ENCODE measurements around the gene PRC1. TPM values are rescaled to one million over a fixed set of nuclear protein-coding genes. Genes with fewer than 3 reads are reported as not detected.
A peak's percentile ranks its signal among the peaks of the same experiment; 100 is the strongest.

The PRC1 gene, protein sequence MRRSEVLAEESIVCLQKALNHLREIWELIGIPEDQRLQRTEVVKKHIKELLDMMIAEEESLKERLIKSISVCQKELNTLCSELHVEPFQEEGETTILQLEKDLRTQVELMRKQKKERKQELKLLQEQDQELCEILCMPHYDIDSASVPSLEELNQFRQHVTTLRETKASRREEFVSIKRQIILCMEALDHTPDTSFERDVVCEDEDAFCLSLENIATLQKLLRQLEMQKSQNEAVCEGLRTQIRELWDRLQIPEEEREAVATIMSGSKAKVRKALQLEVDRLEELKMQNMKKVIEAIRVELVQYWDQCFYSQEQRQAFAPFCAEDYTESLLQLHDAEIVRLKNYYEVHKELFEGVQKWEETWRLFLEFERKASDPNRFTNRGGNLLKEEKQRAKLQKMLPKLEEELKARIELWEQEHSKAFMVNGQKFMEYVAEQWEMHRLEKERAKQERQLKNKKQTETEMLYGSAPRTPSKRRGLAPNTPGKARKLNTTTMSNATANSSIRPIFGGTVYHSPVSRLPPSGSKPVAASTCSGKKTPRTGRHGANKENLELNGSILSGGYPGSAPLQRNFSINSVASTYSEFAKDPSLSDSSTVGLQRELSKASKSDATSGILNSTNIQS
- total RNA-seq: 100 to 1,000 TPM; 179 to 196 TPM

DNA sequence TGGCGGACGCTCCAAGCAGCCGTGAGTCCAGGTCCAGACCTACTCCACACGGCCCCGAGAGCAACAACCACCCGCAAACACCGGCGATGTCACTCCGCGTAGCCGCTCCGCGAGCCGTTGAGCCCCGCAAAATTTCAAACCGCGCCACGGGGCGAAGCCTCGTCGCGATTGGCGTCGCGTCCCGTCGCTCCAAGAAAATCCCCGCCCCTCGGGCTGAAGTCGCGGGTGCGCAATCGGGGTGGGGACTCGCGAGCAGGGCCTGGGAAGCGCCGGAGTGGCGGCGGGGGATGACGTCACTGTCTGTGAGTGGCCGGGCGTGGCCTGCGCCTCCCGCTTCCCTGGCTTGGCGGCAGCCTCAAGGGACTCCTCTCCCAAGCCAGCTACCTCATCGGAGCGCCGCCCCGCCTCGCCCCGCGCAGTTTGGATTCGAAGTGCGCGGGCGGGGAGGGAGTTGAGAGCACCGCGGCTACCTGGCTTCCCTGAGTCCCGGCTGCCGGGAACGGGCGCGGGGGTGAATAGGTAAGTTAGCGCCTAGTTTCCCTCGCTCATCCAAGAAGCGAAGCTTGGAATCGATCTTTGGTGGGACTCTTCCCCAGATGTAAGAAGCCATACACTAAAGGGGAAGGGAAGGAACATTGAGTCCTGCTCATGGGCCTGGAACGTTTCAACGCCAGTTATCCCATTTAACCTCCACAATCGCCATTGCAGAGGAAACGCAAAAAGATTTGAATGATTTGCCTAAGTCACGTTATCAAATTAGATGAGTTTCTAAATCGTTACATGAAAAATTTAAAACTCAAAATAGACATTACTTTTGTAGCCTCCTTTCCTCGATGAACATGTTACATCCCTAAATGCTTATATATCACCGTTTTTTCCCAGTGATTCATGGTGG lies at the start of gene PRC1:
Gene PRC1 (minus strand): TSS at position 119 of the 895 bp plus-strand sequence. CDS start 118 bp downstream, at position 1.
- peaks cover 44% of the 10 kb centered on the region for H3K4me1 Mint-ChIP-seq
- peak; percentile 98 for DNase-seq
- H3K9me3 Mint-ChIP-seq: no peaks in the 10 kb centered on the region
- no peaks in the 10 kb centered on the region for H3K27me3 Mint-ChIP-seq
- CTCF ChIA-PET: interaction anchor here (0.8 to 1.2 kb wide), 2 partner anchors 11 to 59 kb away, joined by 3 to 5 read pairs; partner anchors contain the start of gene UNC45A
- H3K27ac Mint-ChIP-seq: peak within 1 kb of the TSS; percentile 100
- peaks cover 42% of the 10 kb centered on the region for H3K36me3 Mint-ChIP-seq (ENCODE audit: low read depth)
- POLR2A ChIA-PET: interaction anchor here (0.7 kb wide), 1 partner anchor 12 kb away, joined by 4 read pairs; no protein-coding TSS in a partner anchor
- peak within 1 kb of the TSS; percentile 100 for H3K4me3 Mint-ChIP-seq

GRCh38 chr15:91043202-91043874 lies 49.0 kb upstream of the PRC1 start:
- Mint-ChIP-seq H3K4me1 (peaks cover 17% of the 10 kb centered on the region), H3K4me3 (no peak overlapping the region), H3K27ac (no peak overlapping the region), H3K9me3 (peaks cover 2% of the 10 kb centered on the region), H3K36me3 (ENCODE audit: low read depth) (no peaks in the 10 kb centered on the region), H3K27me3 (peaks cover 3% of the 10 kb centered on the region)
- CTCF ChIA-PET: interaction anchor here (2.2 kb wide), 1 partner anchor 10 kb away, joined by 11 read pairs; no protein-coding TSS in a partner anchor
- POLR2A ChIA-PET: no interaction called here
- DNase-seq: no peak

GRCh38 chr15:91040856-91041255 lies 46.5 kb upstream of the PRC1 start:
- POLR2A ChIA-PET: no interaction called here
- Mint-ChIP-seq H3K27ac (no peak overlapping the region), H3K9me3 (peaks cover 2% of the 10 kb centered on the region), H3K27me3 (peaks cover 10% of the 10 kb centered on the region), H3K4me1 (peaks cover 2% of the 10 kb centered on the region), H3K4me3 (no peak overlapping the region), H3K36me3 (ENCODE audit: low read depth) (no peaks in the 10 kb centered on the region)
- no peak for DNase-seq
- CTCF ChIA-PET: interaction anchor here (1.1 to 1.5 kb wide), 2 partner anchors 12 to 239 kb away, joined by 3 read pairs; no protein-coding TSS in a partner anchor

DNA sequence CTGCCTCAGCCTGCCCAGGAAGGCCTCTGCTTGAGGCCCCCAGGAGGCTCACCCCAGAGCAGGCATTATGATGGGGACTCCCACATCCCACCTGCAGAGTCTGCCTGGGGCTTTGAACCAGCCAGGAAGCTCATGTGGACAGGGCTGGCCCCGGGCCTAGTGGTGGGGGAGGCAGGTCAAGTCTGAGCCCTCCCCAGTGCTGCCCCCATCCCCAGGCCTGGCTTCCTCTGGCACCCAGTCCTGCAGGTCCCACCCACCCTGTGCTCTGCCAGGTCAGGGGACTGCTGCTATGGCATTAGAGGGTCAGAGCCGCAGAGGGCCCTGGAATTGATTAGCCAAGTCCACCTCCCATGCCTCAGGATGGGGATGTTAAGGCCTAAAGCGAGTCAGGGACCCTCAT lies 45.7 kb upstream of the PRC1 start:
- Mint-ChIP-seq H3K27me3 (peaks cover 11% of the 10 kb centered on the region), H3K36me3 (ENCODE audit: low read depth) (no peaks in the 10 kb centered on the region), H3K9me3 (no peaks in the 10 kb centered on the region), H3K4me1 (peaks cover under 1% of the 10 kb centered on the region), H3K27ac (no peak overlapping the region), H3K4me3 (no peak overlapping the region)
- ChIA-PET POLR2A (no interaction called here), CTCF (interaction anchor here (0.9 kb wide), 1 partner anchor 17 kb away, joined by 3 read pairs; the partner anchor contains the start of gene VPS33B)
- DNase-seq: no peak

DNA sequence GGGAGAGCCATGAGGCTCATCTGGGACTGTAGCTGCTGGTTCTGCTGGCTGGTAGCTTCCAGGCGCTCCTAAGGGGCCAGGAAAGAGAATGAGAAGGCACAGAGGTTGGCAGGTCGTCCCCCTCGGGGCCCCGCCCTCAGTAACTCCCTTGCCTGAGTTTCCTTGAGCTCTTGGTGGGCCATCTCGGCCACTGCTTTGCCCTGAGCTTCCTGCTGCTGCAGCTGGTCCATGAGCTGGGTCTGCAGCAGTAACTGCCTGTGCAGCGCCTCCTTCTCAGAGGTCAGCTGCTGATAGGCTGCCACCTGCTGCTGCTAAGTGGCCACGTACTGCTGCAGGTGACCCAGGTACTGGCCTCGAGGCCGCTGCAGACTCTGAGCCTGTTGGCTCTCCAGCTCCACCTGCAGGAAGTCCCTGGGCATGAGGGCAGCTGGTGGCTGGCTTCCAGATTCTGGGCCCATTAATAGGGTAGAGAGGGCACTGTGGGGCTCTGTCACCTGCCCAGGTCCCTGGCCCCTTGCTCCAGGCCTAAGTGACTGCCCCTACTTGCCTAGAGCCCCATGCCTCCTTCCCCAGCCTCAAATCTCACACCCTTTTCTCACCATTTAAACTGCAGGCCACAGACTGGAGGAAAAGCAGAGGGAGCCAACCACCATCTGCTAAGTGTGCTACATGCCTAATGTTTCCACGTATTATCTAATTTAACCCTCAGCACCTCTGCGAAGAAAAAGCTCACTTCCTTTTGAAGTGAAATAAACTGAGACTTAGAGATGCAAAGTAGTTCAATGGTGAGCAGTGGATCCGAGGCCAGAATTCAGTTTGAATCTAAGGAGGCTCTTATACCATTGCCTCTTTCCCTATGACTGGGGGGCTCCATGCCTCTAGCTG lies 38.8 kb upstream of the PRC1 start:
- DNase-seq: peak; percentile 68
- H3K4me1 Mint-ChIP-seq: peaks cover 7% of the 10 kb centered on the region
- H3K9me3 Mint-ChIP-seq: no peaks in the 10 kb centered on the region
- no peaks in the 10 kb centered on the region for H3K36me3 Mint-ChIP-seq (ENCODE audit: low read depth)
- peaks cover 16% of the 10 kb centered on the region for H3K27me3 Mint-ChIP-seq
- H3K27ac Mint-ChIP-seq: no peak overlapping the region
- POLR2A ChIA-PET: interaction anchor here (0.5 kb wide), 1 partner anchor 11 kb away, joined by 3 read pairs; no protein-coding TSS in a partner anchor
- no peak overlapping the region for H3K4me3 Mint-ChIP-seq
- CTCF ChIA-PET: interaction anchor here (1.0 to 2.5 kb wide), 14 partner anchors 8 to 713 kb away, joined by 4 to 11 read pairs (median 6); partner anchors contain the start of genes HDDC3, UNC45A and VPS33B

- POLR2A ChIA-PET: interaction anchor here (0.6 kb wide), 1 partner anchor 207 kb away, joined by 3 read pairs; no protein-coding TSS in a partner anchor
- H3K27ac Mint-ChIP-seq: no peak overlapping the region
- no peaks in the 10 kb centered on the region for H3K9me3 Mint-ChIP-seq
These were observed 37.5 kb upstream of the PRC1 start for GRCh38 chr15:91031796-91032195.

DNA sequence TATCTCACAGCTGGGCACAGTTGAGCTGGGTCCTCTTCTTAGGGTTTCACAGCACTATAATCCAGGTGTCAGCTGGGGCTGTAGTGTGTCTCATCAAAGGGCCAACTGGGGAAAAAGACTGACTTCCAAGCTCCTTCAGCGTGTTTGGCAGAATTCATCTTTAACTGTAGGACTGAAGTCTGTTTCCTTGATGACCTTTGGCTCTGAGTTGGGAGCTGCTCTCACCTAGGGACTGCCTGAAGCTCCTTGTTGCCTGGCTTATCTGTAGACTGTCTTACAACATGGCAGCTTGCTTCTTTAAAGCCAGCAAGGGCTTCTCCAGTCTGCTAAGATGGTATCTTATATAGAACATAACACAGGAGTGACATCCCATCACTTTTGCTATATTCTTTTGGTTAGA lies 33.3 kb upstream of the PRC1 start:
- Mint-ChIP-seq H3K27ac (no peak overlapping the region), H3K4me3 (no peak overlapping the region), H3K9me3 (no peaks in the 10 kb centered on the region), H3K27me3 (no peaks in the 10 kb centered on the region), H3K4me1 (peaks cover 7% of the 10 kb centered on the region), H3K36me3 (ENCODE audit: low read depth) (no peaks in the 10 kb centered on the region)
- DNase-seq: no peak
- ChIA-PET CTCF (interaction anchor here (1.3 kb wide), 1 partner anchor 11 kb away, joined by 3 read pairs; no protein-coding TSS in a partner anchor), POLR2A (no interaction called here)

More at GRCh38 chr15:91031796-91032195, 37.5 kb upstream of the PRC1 start:
- DNase-seq: no peak
- Mint-ChIP-seq H3K4me1 (peaks cover 7% of the 10 kb centered on the region), H3K4me3 (no peak overlapping the region), H3K27me3 (peaks cover 12% of the 10 kb centered on the region), H3K36me3 (ENCODE audit: low read depth) (no peaks in the 10 kb centered on the region)
- CTCF ChIA-PET: interaction anchor here (2.2 to 2.5 kb wide), 2 partner anchors 10 to 27 kb away, joined by 6 to 9 read pairs; partner anchors contain the start of gene VPS33B

- Mint-ChIP-seq H3K4me3 (no peak overlapping the region), H3K27me3 (no peaks in the 10 kb centered on the region)
- POLR2A ChIA-PET: no interaction called here
These were observed 29.4 kb upstream of the PRC1 start for GRCh38 chr15:91023720-91024119.

DNA sequence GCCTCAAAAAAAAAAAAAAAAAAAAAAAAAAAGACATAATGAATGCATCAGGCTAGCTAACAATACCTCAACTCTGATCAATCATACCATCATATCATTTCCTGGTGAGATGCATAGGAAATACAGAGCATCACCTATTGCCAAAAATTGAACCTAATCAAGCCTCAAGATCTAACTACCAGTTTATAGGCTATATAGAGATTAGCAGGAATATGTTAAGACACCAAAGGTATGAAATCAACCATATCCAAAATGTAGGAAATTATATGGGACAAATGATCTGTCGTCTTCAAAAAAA lies 28.4 kb upstream of the PRC1 start:
- POLR2A ChIA-PET: no interaction called here
- Mint-ChIP-seq H3K4me3 (peak overlapping the region; percentile 86), H3K9me3 (no peaks in the 10 kb centered on the region), H3K27ac (peak overlapping the region; percentile 90), H3K27me3 (no peaks in the 10 kb centered on the region), H3K36me3 (ENCODE audit: low read depth) (peaks cover 13% of the 10 kb centered on the region), H3K4me1 (peaks cover 36% of the 10 kb centered on the region)
- DNase-seq: no peak
- CTCF ChIA-PET: interaction anchor here (0.6 to 2.1 kb wide), 5 partner anchors 10 to 125 kb away, joined by 3 to 9 read pairs (median 3); no protein-coding TSS in a partner anchor

More at GRCh38 chr15:91023720-91024119, 29.4 kb upstream of the PRC1 start:
- DNase-seq: no peak
- Mint-ChIP-seq H3K27ac (no peak overlapping the region), H3K36me3 (ENCODE audit: low read depth) (peaks cover 6% of the 10 kb centered on the region), H3K9me3 (no peaks in the 10 kb centered on the region), H3K4me1 (peaks cover 28% of the 10 kb centered on the region)
- CTCF ChIA-PET: interaction anchor here (1.1 to 2.1 kb wide), 2 partner anchors 32 to 37 kb away, joined by 3 to 5 read pairs; no protein-coding TSS in a partner anchor

DNA sequence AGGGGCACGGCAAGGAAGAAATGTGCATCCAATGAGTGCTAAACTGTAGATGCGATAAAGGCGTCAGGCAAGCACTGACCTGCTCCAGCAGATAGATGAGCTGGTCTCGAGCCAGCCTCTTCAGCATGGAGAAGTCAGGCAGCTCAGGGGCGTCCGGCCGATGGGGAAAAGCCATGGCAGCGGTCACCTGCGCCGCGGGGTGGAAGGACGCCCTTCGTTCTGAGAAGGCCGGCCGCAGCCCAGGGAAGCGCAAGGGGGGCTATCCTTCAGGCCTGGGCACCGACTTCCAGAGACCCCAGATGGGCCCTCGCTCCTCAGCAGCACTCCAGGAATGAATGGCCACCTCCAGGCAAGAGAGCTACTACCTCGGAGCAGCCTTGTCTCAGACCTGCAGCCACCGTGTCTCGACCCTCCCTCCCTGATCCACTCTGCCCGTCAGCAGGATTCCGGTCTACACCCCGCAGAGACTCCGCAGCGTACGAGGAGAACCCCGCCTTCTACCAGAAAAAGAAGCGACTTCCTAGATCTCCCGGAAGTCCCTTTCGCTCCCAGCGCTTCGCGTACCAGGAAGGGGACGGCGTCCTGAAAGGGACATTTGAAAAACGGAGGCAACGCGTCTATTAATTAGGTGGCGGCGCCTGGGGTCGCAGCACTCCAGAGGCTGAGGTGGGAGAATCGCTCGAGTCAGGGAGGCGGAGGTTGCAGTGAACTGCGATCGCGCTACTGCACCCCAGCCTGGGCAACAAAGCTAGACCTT lies 27.9 kb upstream of the PRC1 start, which contains the start of gene VPS33B:
Gene VPS33B (minus strand): TSS at position 520 of the 757 bp plus-strand sequence. CDS start 345 bp downstream, at position 175.
- peaks cover 39% of the 10 kb centered on the region for H3K4me1 Mint-ChIP-seq
- ChIA-PET CTCF (interaction anchor here (0.6 to 2.1 kb wide), 8 partner anchors 10 to 124 kb away, joined by 3 to 9 read pairs (median 4); partner anchors contain the start of gene HDDC3), POLR2A (interaction anchor here (0.6 to 0.7 kb wide), 2 partner anchors 11 to 531 kb away, joined by 3 read pairs; no protein-coding TSS in a partner anchor)
- H3K27me3 Mint-ChIP-seq: no peaks in the 10 kb centered on the region
- peak within 1 kb of the TSS; percentile 86 for H3K4me3 Mint-ChIP-seq
- H3K9me3 Mint-ChIP-seq: no peaks in the 10 kb centered on the region
- H3K27ac Mint-ChIP-seq: peak within 1 kb of the TSS; percentile 90
- peak; percentile 85 for DNase-seq
- H3K36me3 Mint-ChIP-seq (ENCODE audit: low read depth): peaks cover 16% of the 10 kb centered on the region

All from activated CD4-positive, alpha-beta T cell treated with anti-CD3 and anti-CD28 coated beads, Interleukin-2, amount 10 ng/mL, durations not matched to agents 7 days and 5 days (primary cell).